NCI-H2081 treated with DMSO at 0.1 percent for 48 hours (cell line): ENCODE results near the gene QPCT.

Experiments used
- DNase-seq: peaks from one replicate; lab custom pipeline; 2025; lab: John Stamatoyannopoulos, UW

The QPCT gene

GRCh38 chr2:37324786-37325624 is 19.4 kb upstream of the QPCT start, which contains the start of gene PRKD3:
TSS of gene PRKD3 (minus strand) at chr2:37324833. CDS start at chr2:37316524, 8,309 bp downstream.
- no peak for DNase-seq

DNA sequence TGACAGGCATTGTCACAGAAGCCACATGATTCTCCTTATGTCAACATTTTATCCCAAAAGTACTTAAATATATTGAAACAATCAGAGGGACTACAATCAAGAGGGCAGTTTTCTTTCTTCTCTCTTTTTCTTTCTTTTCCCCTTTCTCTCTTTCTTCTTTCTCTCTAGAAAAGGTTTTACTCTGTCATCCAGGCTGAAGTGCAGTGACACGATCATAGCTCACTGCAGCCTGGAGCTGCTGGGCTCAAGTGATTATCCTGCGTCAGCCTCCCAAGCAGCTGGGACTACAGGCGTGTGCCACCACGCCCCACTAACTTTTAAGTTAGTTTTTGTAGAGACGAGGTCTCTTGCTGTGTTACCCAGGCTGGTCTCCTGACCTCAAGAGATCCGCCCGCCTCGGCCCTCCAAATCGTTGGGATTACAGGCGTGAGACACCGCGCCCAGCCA is 18.8 kb upstream of the QPCT start:
- DNase-seq = no peak

DNA sequence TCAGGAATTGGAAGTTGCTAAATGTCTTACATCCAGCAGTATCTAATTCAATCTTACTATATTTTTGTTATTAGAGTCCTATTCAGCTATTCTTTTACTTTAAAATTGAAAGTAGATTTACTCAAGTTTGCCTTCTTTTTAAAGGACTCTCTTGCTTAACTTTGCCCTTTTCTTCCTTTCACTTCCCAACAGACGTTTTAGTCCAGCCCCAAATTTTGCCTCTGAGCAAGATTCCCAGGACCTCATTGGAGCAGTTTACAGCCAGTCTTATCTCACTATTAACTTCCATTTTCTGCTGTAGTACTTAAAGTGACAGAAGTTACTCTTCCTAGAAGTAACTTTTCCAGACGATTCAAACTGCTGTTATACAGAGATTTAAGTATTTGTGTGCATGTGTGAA is 18.1 kb upstream of the QPCT start:
- no peak for DNase-seq

DNA sequence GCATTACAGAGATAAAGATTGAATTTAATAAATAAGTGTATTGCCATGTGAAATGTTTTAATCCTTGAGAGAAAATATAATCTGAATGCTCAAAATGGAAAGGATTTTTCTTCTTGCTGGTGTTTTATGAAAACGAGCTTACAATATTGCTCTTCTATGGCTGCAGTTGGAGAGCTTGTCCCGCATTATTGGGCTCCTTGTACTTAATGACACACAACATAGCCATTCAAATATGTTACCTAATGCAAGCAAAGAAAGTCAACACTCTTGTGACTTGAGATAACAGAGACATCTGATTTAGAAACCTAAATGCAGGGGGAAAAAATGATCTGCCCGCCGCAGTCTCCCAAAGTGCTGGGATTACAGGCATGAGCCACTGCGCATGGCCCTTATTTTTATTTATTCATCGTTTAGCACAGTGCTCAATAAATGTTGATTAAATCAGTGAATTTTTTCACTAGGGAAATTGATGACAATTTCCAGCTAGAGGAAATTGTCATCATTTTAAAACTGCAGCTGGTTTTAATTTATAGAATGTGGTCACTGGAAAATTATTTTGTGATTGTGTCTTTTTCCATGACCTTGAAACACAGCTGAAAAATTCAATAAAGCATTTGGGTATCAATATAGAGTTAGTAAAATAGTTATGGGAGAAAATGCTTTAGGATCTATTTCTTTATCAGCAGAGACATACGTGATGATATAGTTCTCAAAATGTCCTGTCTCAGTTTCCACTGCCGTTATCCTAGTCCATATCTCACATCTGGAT is 17.4 kb upstream of the QPCT start:
- DNase-seq = no peak

DNA sequence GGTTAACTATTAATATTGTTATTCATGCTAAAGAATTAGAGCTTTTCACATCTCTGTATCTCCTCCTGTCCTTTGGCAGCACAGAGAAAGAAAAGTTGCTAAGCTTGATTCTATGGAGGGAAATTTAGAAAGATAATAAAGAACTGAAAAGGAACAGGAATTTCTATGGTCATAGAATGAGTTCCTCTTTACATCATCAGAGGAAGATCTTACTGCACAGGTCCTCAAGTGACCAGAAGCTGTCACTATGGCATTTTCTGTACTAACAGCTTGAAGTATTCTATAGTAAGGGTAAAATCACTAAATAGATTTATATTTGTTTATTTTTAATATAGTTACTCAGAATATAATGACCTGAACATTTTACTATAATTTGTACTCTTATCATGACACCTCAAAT is 13.7 kb upstream of the QPCT start:
- no peak for DNase-seq

GRCh38 chr2:37332560-37332959 is 11.9 kb upstream of the QPCT start:
- DNase-seq = no peak

- DNase-seq = no peak
Measured at GRCh38 chr2:37333256-37333655, 11.2 kb upstream of the QPCT start.

DNA sequence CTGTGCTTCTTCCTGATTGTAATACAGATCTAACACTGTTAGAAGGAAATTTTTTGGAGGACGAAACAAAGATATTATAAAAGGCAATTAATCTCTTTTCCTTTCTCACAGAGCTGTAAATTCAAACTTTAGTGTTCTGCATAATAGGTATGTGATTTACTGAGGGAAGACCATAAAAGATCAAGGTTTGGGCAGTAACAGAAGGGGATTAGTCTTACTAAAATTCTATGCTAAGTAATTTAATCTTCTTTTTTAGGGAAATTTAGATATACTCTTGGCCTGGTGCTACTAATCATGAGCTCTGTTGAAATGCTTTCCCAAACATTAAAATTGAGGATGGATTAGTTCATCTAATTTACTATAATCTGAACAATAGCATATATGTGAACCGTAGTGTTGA is 8.8 kb upstream of the QPCT start:
- DNase-seq = no peak

- no peak for DNase-seq
Measured at GRCh38 chr2:37337620-37338280, 6.7 kb upstream of the QPCT start.

GRCh38 chr2:37338933-37339332 is 5.5 kb upstream of the QPCT start:
- no peak for DNase-seq

DNA sequence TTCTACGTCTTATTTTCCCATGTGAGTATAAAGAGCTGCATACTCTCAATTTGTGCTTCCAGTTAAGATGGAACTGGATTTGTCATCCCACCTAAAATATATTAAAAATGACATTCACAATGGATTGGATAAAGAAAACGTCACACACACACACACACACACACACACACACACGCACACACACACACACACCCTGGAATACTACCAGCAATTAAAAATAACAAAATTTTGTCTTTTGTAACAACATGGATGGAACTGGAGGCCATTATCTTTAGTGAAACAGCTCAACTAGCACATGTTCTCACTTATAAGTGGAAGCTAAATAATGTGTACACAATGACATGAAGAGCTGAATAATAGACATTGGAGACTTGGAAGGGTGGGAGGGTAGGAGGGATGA is 3.8 kb upstream of the QPCT start:
- no peak for DNase-seq

GRCh38 chr2:37342591-37343220 is 1.7 kb upstream of the QPCT start:
- no peak for DNase-seq

GRCh38 chr2:37343537-37344434 is 644 bp upstream of the QPCT start:
- no peak for DNase-seq

- DNase-seq = no peak
Measured at GRCh38 chr2:37348155-37348554, 3.7 kb downstream of the QPCT start.

GRCh38 chr2:37349231-37349860 is 4.9 kb downstream of the QPCT start:
- no peak for DNase-seq

DNA sequence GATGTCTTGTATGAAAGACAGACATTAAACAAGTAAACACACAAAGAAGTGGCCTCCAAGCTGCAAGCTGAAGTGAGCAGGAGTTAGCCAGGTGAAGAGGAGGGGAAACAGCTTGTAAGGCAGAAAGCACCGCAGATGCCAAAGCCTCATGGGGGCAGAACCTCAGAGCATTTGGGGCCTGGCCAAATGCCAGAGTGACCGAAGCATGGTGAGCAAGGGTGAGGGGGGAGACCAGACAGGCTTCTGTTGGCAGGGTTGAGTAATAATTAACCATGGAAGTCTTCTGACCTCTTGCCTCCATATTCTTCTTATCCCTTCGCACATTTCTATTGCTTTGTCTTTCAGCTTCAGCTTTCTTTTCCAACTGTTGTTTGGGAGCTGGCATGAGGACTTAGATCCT is 5.6 kb downstream of the QPCT start:
- DNase-seq = no peak

DNA sequence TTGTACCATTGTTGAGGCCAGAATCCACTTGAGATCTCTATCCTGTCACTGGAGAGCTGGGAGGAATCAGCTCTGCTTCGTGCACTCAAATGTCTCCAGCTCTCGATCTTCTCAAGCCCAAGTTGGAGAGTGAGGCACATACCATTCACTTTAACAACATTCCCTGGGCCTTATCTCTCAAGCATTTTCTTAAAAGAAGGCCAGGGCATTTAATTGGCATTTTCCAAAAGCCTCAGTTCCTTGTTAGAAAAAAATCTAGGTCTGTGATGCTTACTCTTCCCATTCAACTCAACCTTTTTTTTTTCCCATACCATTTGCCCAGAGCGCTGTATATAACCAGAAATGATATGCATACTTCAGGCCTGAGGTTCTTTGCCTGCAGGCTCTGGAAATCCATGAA is 10.1 kb downstream of the QPCT start:
- no peak for DNase-seq

- DNase-seq = no peak
Measured at GRCh38 chr2:37355735-37356134, 11.3 kb downstream of the QPCT start.

- no peak for DNase-seq
Measured at GRCh38 chr2:37356299-37356698, 11.9 kb downstream of the QPCT start.

DNA sequence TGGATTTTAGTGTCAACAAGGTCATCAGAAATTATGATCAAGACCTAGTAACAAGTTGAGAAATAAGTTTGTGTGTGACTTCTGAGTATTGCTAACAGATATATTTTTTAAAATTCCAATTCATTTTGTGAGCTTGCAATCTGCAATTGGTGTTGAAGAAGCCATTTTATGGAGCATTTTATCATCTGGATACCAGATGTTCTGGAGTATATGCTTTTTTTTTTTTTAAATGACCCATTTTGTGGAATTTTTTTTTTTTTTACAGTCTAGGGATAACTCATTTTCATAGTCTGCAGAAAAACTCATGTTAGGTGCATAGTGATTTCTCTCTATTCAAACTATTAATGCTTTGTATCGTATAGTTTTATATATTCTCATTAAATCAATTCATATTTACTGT is 12.6 kb downstream of the QPCT start:
- DNase-seq = no peak

GRCh38 chr2:37357530-37357929 is 13.1 kb downstream of the QPCT start:
- DNase-seq = no peak
